ENCODE measurements around the gene CSPG4. TPM values are rescaled to one million over a fixed set of nuclear protein-coding genes. Genes with fewer than 3 reads are reported as not detected.

The CSPG4 gene
- total RNA-seq, 6 experiments from 2014 or later = 81.2 to 111 (median 95.7) TPM

DNA sequence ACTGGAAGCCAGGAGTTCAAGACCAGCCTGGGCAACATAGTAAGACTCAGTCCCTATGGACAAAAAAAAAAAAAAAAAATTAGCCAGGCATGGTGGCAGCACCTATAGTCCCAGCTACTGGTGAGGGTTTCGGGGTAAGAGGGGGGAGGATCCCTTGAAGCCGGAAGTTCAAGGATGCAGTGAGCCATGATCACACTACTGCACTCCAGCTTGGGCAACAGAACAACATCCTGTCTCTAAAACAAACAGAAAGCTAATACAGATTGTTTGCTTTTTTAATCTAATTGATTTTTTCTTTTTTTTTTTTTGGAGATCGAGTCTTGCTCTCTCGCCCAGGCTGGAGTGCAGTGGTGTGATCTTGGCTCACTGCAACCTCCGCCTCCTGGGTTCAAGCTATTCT is 71.0 kb downstream of the CSPG4 start:
- Mint-ChIP-seq H3K36me3 (ENCODE audit: low read depth) (peaks cover 7% of the 10 kb centered on the region), H3K4me3 (no peak overlapping the region), H3K9me3 (no peaks in the 10 kb centered on the region), H3K27me3 (ENCODE audit: insufficient read depth) (peaks cover 2% of the 10 kb centered on the region; the same call in 1 of the 2 replicates), H3K27ac (no peak overlapping the region), H3K4me1 (ENCODE audit: low read depth) (peaks cover 72% of the 10 kb centered on the region)
- DNase-seq = no peak
- TF ChIP-seq CTCF (IDR thresholded peaks at IDR 0.05) = no peak

DNA sequence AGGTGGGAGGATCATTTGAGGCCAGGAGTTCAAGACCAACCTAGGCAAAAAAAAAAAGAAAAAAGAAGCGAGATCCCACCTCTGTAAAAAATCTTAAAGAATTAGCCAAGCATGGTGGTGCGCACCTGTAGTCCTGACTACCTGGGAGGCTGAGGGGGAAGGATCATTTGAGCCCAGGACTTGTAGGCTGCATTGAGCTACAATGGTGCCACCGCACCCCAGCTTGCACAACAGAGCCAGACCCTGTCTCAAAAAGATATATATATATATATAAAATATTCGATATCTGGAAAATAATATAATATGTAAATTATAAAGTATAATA is 71.5 kb downstream of the CSPG4 start:
- no peak for DNase-seq
- H3K9me3 Mint-ChIP-seq = no peaks in the 10 kb centered on the region
- H3K27me3 Mint-ChIP-seq (ENCODE audit: insufficient read depth) = peaks cover 2% of the 10 kb centered on the region; the same call in 1 of the 2 replicates
- TF ChIP-seq CTCF (IDR thresholded peaks at IDR 0.05) = no peak; the same call in 1 of the 2 replicates
- peak overlapping the region; percentile 93 for H3K27ac Mint-ChIP-seq
- peaks cover 67% of the 10 kb centered on the region for H3K4me1 Mint-ChIP-seq (ENCODE audit: low read depth)
- peaks cover 7% of the 10 kb centered on the region for H3K36me3 Mint-ChIP-seq (ENCODE audit: low read depth)
- H3K4me3 Mint-ChIP-seq = peak overlapping the region; percentile 89

DNA sequence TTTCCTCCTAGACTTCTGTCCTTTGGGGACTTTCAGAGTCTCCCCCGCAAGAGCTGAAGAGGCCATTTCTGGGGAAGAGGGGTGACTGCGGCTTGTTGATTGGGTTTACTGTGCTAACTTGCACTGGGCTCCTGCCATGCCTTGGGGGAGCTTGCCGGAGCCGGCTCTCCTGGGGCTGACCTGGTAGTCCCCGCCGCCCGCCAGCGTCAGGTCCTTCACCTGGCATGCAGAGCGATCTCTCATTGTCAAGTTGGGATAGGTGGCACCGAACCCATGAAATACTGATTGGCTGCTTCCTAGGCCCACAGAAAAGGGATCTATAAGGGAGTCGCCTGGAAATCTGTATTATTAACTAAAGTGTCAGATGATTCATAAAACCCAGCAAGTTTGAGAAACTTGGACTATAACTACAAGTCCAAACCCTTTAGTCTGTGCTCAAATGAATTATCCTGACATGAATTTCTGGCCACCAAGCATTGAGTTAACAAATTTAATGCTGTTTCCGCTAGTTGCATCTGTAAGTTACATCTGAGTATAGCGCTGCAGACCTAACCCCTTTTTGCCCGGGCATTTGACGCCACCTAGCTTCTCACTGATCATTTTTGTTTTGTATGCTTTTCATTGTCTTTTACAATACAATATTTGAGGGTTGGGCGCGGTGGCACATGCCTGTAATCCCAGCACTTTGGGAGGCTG is 72.0 kb downstream of the CSPG4 start:
- Mint-ChIP-seq H3K27me3 (ENCODE audit: insufficient read depth) (peaks cover 2% of the 10 kb centered on the region; the same call in 1 of the 2 replicates), H3K36me3 (ENCODE audit: low read depth) (peaks cover 7% of the 10 kb centered on the region), H3K9me3 (no peaks in the 10 kb centered on the region), H3K4me3 (peak overlapping the region; percentile 89), H3K4me1 (ENCODE audit: low read depth) (peaks cover 64% of the 10 kb centered on the region), H3K27ac (peak overlapping the region; percentile 93)
- DNase-seq = no peak
- TF ChIP-seq CTCF (IDR thresholded peaks at IDR 0.05) = peak; percentile 59; the same call in 1 of the 2 replicates

- H3K36me3 Mint-ChIP-seq (ENCODE audit: low read depth) = peaks cover 7% of the 10 kb centered on the region
- no peak; the same call in 1 of the 2 replicates for TF ChIP-seq CTCF (IDR thresholded peaks at IDR 0.05)
- H3K27ac Mint-ChIP-seq = peak within 1 kb of the TSS; percentile 93
- no peaks in the 10 kb centered on the region for H3K9me3 Mint-ChIP-seq
- peaks cover 60% of the 10 kb centered on the region for H3K4me1 Mint-ChIP-seq (ENCODE audit: low read depth)
- H3K27me3 Mint-ChIP-seq (ENCODE audit: insufficient read depth) = peaks cover 2% of the 10 kb centered on the region; the same call in 1 of the 2 replicates
- DNase-seq = peak; percentile 94
- H3K4me3 Mint-ChIP-seq = peak within 1 kb of the TSS; percentile 89
Observed at GRCh38 chr15:75639709-75640482, 72.8 kb downstream of the CSPG4 start, which contains the start of gene IMP3. IMP3 (minus strand) TSS chr15:75640224; CDS start chr15:75640168, 56 bp downstream.

- H3K36me3 Mint-ChIP-seq (ENCODE audit: low read depth) = peaks cover 7% of the 10 kb centered on the region
- TF ChIP-seq CTCF (IDR thresholded peaks at IDR 0.05) = no peak
- peaks cover 54% of the 10 kb centered on the region for H3K4me1 Mint-ChIP-seq (ENCODE audit: low read depth)
- H3K9me3 Mint-ChIP-seq = no peaks in the 10 kb centered on the region
- peak overlapping the region; percentile 89 for H3K4me3 Mint-ChIP-seq
- no peak for DNase-seq
- H3K27me3 Mint-ChIP-seq (ENCODE audit: insufficient read depth) = peaks cover under 1% of the 10 kb centered on the region; the same call in 1 of the 2 replicates
- peak overlapping the region; percentile 93 for H3K27ac Mint-ChIP-seq
Observed at GRCh38 chr15:75639191-75639708, 73.4 kb downstream of the CSPG4 start.
